Loucy (cell line): ENCODE results near the gene STAB2.

Source experiments
- H2AFZ ChIP-seq: fragments of 200-600 bp; sonication (generic); 2 replicates; pipeline ENCODE4 v1.6.0; 2016; ENCODE audit warnings: antibody characterized with exemption, mild to moderate bottlenecking, low read length, moderate library complexity
- H3F3A ChIP-seq: fragments of 200-600 bp; 2 replicates; pipeline ENCODE4 v1.6.0; 2016; ENCODE audit warnings: antibody characterized with exemption, low read depth, mild to moderate bottlenecking
- H3K27me3 ChIP-seq: fragments of 200-600 bp; sonication (generic); 2 replicates; pipeline ENCODE4 v1.6.1; 2014; ENCODE audit warnings: low read length, mild to moderate bottlenecking; ENCODE audit not compliant: insufficient read depth, poor library complexity, severe bottlenecking
- H3K36me3 ChIP-seq: fragments of 200-600 bp; sonication (generic); 2 replicates; pipeline ENCODE4 v1.6.1; 2016; ENCODE audit warnings: low read length; ENCODE audit not compliant: insufficient read depth
- H3K4me1 ChIP-seq: fragments of 200-600 bp; sonication (generic); 2 replicates; pipeline ENCODE4 v1.5.1; 2014; ENCODE audit warnings: low read length, mild to moderate bottlenecking; ENCODE audit not compliant: insufficient read depth, poor library complexity, severe bottlenecking
- H3K4me2 ChIP-seq: fragments of 200-600 bp; sonication (generic); 2 replicates; pipeline ENCODE4 v1.6.0; 2014; ENCODE audit warnings: antibody characterized with exemption, low read length, low read depth, mild to moderate bottlenecking; ENCODE audit not compliant: poor library complexity, severe bottlenecking
- H3K4me3 ChIP-seq: fragments of 200-600 bp; sonication (generic); 2 replicates; pipeline ENCODE4 v1.5.1; 2014; ENCODE audit warnings: low read length, mild to moderate bottlenecking, mixed read lengths; ENCODE audit not compliant: poor library complexity, severe bottlenecking
- H3K79me2 ChIP-seq: fragments of 200-600 bp; sonication (generic); 2 replicates; pipeline ENCODE4 v1.6.1; 2014; ENCODE audit warnings: low read length; ENCODE audit not compliant: insufficient read depth
- H3K9ac ChIP-seq: fragments of 200-600 bp; sonication (generic); 2 replicates; pipeline ENCODE4 v1.6.0; 2014; ENCODE audit warnings: mild to moderate bottlenecking, low read depth, low read length, moderate library complexity; ENCODE audit not compliant: poor library complexity, severe bottlenecking
- H3K9me2 ChIP-seq: fragments of 200-600 bp; sonication (generic); replicated peaks from 2 replicates; pipeline ENCODE4 v1.6.1; 2016; ENCODE audit warnings: low read depth, low read length, mixed read lengths
- H3K9me3 ChIP-seq: fragments of 200-600 bp; sonication (generic); 2 replicates; pipeline ENCODE4 v1.6.1; 2014; ENCODE audit warnings: mild to moderate bottlenecking, antibody characterized with exemption, low read length, low read depth; ENCODE audit not compliant: insufficient read depth
- H4K20me1 ChIP-seq: fragments of 200-600 bp; sonication (generic); 2 replicates; pipeline ENCODE4 v1.6.0; 2014; ENCODE audit warnings: antibody characterized with exemption, low read length, mild to moderate bottlenecking; ENCODE audit not compliant: insufficient read depth, poor library complexity, severe bottlenecking
- EZH2phosphoT487 ChIP-seq: fragments of 200-600 bp; IDR thresholded peaks from 2 replicates; pipeline ENCODE4 v1.6.1; 2018; ENCODE audit warnings: antibody characterized with exemption, mild to moderate bottlenecking, moderate library complexity, borderline replicate concordance
- TF ChIP-seq, protein P1 (sequence below): fragments of 200-600 bp; sonication (generic); conservative IDR thresholded peaks from 2 replicates; pipeline ENCODE4 v1.5.1; 2014; ENCODE audit warnings: mild to moderate bottlenecking, antibody characterized with exemption, low read length

STAB2 gene

GRCh38 chr12:103772367-103773108, 185.5 kb downstream of the STAB2 start:
- TF ChIP-seq, protein P1, sequence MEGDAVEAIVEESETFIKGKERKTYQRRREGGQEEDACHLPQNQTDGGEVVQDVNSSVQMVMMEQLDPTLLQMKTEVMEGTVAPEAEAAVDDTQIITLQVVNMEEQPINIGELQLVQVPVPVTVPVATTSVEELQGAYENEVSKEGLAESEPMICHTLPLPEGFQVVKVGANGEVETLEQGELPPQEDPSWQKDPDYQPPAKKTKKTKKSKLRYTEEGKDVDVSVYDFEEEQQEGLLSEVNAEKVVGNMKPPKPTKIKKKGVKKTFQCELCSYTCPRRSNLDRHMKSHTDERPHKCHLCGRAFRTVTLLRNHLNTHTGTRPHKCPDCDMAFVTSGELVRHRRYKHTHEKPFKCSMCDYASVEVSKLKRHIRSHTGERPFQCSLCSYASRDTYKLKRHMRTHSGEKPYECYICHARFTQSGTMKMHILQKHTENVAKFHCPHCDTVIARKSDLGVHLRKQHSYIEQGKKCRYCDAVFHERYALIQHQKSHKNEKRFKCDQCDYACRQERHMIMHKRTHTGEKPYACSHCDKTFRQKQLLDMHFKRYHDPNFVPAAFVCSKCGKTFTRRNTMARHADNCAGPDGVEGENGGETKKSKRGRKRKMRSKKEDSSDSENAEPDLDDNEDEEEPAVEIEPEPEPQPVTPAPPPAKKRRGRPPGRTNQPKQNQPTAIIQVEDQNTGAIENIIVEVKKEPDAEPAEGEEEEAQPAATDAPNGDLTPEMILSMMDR, result no peak
- TF ChIP-seq EZH2phosphoT487, result no peak
- no peaks in the 10 kb centered on the region for H4K20me1 ChIP-seq
- no peak overlapping the region for H3K4me3 ChIP-seq
- H3K9ac ChIP-seq, result no peak overlapping the region
- no peak overlapping the region for H3K4me2 ChIP-seq
- no peaks in the 10 kb centered on the region for H3K27me3 ChIP-seq
- H3K36me3 ChIP-seq, result no peaks in the 10 kb centered on the region; the same call in 1 of the 2 replicates
- no peaks in the 10 kb centered on the region for H3K9me3 ChIP-seq
- H2AFZ ChIP-seq, result no peak overlapping the region
- no peaks in the 10 kb centered on the region for H3K79me2 ChIP-seq
- H3F3A ChIP-seq, result no peaks in the 10 kb centered on the region
- no peaks in the 10 kb centered on the region for H3K9me2 ChIP-seq
- H3K4me1 ChIP-seq, result no peaks in the 10 kb centered on the region

DNA sequence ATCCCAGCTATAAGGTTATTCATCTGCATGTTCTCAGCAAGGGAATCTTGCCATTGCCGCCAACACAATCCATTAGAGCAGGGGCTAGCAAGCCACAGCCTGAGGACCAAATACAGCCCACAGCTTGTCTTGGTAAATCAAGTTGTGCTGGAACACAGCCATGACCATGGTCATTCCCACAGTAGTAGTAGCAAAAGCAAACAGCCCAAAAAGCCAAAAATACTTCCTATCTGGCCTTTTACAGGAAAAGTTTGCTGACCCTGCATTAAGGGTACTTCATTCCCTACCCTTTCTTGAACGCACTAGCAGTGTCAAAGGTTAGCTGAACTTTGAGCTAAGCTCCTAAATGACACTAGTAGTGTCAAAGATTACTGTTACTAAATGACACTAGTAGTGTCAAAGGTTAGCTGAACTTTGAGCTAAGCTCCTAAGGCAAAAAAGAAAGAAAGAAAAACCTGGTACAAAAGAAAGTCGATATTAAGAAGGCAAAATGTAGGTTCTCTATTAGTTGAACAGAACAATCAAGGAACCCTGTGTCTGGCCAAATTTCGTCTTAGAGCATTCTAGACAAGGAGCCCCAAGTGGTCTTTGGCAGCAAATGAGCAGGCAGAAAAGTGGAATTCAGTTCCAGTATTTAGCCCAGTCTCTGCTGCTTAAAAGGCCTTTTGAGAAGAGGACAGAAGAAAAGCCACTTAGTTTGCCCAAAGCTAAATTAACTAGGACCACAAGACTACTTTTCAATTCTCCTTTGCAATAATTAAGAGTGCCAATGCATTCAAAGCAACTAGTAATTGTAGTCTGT, 186.2 kb downstream of the STAB2 start:
- Histone ChIP-seq H2AFZ (no peak overlapping the region), H3K36me3 (no peaks in the 10 kb centered on the region; the same call in 1 of the 2 replicates), H3K9me2 (no peaks in the 10 kb centered on the region), H3K4me1 (no peaks in the 10 kb centered on the region), H3F3A (no peaks in the 10 kb centered on the region), H3K9ac (no peak overlapping the region), H3K9me3 (no peaks in the 10 kb centered on the region), H3K79me2 (no peaks in the 10 kb centered on the region), H4K20me1 (no peaks in the 10 kb centered on the region), H3K4me3 (no peak overlapping the region), H3K27me3 (no peaks in the 10 kb centered on the region), H3K4me2 (no peak overlapping the region)
- TF ChIP-seq, protein P1, result no peak

GRCh38 chr12:103774977-103775560, 188.0 kb downstream of the STAB2 start:
- Histone ChIP-seq H3K27me3 (no peaks in the 10 kb centered on the region), H3K36me3 (no peaks in the 10 kb centered on the region; the same call in 1 of the 2 replicates), H3F3A (no peaks in the 10 kb centered on the region), H3K4me1 (no peaks in the 10 kb centered on the region), H3K4me3 (no peak overlapping the region), H4K20me1 (no peaks in the 10 kb centered on the region), H2AFZ (no peak overlapping the region), H3K4me2 (no peak overlapping the region), H3K9me2 (no peaks in the 10 kb centered on the region), H3K9me3 (no peaks in the 10 kb centered on the region), H3K9ac (no peak overlapping the region), H3K79me2 (no peaks in the 10 kb centered on the region)
- TF ChIP-seq, protein P1, result no peak
- TF ChIP-seq EZH2phosphoT487, result no peak
